Activated CD8-positive, alpha-beta memory T cell treated with anti-CD3 and anti-CD28 coated beads, Interleukin-2, amount 50 U/mL, for 24 hours (primary cell): Measurements from ENCODE around the gene HNRNPH2.

ENCODE experiments used
- DNase-seq: peaks from one replicate; pipeline ENCODE4 v3.0.0-alpha.2; 2020; ENCODE audit errors: extremely low read depth

Gene HNRNPH2, protein sequence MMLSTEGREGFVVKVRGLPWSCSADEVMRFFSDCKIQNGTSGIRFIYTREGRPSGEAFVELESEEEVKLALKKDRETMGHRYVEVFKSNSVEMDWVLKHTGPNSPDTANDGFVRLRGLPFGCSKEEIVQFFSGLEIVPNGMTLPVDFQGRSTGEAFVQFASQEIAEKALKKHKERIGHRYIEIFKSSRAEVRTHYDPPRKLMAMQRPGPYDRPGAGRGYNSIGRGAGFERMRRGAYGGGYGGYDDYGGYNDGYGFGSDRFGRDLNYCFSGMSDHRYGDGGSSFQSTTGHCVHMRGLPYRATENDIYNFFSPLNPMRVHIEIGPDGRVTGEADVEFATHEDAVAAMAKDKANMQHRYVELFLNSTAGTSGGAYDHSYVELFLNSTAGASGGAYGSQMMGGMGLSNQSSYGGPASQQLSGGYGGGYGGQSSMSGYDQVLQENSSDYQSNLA

DNA sequence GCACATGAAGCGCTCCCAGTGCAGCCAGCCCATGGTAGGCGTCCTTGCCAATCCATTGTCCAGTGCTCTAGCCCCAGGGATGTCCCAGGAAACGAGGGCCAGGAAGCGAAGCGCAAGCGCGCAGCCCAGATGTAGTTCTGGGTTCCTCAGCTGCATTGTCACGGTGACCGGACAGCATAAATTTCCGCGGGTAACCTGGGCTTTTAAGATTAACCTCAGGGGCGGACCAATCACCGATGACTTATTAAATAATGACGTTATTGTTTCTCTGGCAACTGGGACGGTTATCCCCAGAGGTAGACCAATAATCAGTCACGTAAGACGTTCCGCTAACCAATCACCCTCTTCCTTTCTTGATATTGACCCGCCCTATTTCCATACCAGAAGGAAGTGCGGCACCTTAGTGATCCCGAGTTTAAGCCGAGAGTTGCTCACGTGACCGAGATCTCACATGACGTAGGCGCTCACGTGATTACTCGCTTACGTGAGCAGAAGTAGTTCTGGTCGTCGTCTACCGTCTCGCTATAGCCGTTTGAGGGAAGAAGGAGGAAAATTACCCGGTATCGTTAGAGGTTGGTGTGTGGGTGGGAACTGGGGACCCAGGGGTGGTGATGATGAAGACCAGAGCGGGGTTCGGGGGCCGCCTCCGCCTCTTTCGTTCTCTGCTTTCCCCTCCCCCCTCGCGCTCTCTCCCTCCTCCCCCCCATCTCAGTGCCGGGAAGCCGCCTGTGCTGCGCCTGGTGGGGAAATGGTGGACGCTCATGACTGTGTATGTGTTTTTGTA, at the start of gene HNRNPH2, which contains the start of gene GLA:
TSS of gene HNRNPH2 (plus strand) at position 475 of the 784 bp plus-strand sequence. CDS start 3,767 bp downstream, outside the sequence.
TSS of gene GLA (minus strand) at position 178 of the 784 bp plus-strand sequence. CDS start at position 156, 22 bp downstream.
- peak; percentile 67 for DNase-seq

DNA sequence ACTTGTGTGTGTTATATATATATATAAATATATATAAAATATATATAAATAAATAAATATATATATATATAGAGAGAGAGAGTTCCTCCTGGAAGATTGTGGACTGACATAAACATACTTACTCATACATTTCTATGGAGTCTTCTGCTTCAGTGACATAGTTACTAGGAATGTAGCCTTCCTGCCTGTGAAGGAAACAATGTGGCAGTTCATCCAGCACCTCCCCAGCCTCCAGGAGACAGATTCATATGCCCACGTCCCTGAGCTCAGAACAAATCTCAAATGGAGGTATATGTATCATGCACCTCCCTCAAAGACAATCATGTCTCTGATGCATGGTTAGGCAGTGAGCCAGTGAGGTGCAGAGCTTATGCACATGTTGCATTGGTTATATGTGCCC, 48.1 kb upstream of the HNRNPH2 start:
- no peak for DNase-seq

DNA sequence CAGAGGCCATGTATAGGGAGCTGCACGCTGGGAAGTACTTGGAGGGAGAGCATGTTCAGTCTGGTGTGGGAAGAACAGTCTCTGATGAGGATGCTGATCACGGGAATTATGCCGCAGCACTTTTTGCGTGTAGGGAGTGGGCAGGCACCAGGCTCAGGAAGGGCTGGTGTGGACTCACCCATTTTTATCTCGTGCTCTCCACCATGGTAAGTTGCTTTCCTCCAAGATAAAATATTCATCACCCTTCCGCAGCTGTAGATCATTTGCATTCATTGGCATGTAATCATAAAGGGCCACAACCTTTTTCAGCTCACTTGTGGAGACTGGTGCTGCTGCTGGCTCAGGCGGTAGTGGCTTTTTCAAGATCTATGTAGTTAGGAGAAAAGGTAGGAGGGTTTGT, 47.6 kb upstream of the HNRNPH2 start:
- DNase-seq: no peak

DNA sequence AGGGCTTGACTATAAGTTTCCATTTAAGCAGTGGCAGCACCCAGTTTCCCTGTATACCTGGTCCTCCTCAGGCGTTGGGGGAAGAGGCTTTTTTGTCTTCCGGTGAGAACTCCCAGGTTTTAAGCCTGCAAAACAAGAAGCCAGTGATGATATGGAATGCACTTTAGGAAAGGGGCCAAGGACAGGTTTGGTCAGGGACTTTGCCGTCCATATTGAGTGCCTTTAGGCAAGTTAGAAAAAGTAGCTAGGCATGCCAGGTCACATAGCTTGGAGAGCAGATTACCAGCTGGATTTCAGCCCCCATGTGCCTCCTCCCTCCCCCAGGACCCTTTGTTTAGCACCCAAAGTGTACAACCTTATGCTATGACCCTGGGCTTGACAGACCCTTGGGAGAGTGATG, 45.9 kb upstream of the HNRNPH2 start:
- no peak for DNase-seq

DNA sequence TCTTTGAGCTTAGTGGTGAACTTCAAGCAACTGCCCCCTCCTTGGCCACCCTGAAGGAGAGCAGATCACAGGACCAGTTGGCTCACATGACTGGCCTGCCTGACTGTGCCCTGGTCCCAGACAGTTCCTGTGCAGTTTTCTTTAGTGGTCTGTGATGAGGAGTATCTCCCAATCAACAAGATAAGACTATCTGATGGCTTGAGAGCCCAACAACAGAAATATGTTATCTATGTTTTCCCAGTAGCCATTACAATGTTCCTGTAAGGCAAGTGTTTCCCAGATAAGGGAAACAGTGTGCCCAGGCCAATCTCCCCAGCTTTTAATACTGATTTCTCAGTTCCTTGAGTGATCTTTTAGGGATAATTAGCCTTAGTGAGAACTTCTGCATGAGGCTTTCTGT, 45.3 kb upstream of the HNRNPH2 start:
- DNase-seq: no peak

DNA sequence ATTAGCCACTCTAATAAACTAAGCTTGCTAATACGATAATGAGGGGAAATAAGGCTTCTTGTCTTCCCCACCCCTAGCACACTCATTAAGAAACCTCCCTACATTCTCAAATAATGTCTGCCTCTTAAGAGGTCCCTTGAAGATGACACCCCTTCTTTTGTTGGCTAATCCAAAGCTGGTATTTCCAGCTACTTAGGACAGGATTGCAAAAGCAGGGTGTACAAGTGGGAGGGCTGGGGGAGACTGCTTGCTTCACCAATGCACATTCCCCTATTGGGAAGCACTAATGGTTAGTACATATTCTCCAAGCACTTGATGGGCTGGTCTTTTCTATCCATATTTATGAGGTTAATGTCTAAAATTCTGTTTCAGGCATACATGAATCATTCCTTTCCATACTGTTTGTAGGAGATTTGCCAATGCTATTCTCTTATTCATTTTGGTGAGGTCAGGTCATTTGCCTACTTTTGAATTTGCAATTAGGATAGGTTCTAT, 42.7 kb upstream of the HNRNPH2 start:
- no peak for DNase-seq

DNA sequence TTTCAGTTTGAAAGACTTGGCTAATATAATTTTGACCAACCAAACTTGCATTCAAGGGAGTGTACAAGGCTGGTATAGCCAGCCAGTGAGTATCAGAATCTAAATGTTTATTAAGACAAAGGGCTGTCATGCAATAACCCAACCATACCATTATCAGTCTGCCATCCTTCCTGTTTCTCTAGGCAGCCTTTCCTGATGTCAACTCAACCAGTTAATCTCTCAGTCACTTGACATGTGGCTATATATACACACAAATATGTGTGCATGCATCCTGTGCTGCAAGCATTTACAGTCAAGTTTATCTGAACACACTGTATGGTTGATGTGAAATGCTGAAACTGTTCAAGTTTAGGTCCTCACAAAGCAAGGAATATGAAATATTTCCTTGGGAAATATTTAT, 39.2 kb upstream of the HNRNPH2 start:
- DNase-seq: no peak

DNA sequence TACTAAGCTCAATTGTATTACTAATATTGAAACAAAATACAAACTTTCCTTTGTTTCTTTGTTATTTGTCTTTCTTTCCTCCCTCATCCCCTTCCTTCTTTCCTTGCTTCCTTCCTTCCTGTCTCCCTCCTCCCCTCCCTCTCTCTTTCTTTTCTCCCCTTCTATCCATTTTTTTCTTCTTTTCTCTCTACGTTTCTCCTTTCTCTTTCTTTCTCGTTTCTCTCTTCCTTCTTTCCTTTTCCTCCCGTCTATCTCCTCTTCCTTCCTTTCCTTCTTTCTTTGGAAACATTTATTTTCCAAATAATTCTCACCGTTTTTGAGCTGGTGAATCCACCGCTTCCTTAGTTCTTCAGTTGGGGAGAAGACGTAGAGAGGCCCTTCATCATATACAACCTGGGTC, 38.3 kb upstream of the HNRNPH2 start:
- no peak for DNase-seq

DNA sequence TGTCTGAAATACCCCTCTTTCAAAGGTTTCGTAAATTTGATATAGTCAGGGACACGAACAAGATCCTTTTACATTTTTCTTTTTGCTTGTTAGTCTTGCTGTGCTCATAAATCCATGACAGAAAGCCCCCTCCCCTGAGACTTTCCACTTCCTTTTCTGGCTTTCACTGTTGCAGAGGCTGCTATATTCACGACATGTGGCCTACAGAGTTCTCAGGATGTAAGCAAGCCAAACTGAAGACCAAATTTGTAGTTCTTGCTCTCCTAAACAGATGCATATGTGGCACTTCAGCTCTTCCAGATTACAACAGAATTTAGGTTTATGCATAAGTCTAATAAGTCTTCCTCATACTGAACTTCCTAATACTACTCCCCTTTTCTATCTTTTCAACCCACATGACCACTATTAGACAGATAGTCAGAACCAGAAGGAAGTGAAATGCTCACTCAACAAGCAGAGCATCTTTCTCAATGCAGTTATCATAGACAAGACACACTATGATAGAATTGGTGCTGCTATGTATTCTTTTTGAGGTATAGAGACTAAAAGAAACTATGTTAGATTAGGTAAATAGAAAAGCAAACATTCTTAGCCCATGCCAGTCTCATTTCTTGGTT, 37.0 kb upstream of the HNRNPH2 start:
- no peak for DNase-seq

DNA sequence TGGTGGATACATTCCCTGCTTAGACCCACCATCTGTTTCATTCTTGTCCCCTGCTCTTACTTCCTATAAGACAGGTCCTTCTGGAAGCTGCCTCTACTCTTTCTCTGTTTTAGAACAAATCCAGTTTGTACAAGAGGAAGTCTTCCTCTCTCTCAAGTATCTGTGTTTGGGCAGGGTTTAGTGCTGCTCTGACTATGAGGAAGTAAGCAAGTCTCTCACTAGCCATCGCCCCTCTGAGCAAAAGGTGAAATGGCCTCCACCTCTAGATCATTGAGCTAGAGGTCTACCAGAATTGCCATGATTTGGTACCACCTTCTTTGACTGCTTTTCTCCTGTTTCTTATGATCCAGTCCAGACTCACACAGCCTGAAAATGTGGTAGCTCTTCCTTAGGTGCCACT, 30.5 kb upstream of the HNRNPH2 start:
- DNase-seq: no peak

DNA sequence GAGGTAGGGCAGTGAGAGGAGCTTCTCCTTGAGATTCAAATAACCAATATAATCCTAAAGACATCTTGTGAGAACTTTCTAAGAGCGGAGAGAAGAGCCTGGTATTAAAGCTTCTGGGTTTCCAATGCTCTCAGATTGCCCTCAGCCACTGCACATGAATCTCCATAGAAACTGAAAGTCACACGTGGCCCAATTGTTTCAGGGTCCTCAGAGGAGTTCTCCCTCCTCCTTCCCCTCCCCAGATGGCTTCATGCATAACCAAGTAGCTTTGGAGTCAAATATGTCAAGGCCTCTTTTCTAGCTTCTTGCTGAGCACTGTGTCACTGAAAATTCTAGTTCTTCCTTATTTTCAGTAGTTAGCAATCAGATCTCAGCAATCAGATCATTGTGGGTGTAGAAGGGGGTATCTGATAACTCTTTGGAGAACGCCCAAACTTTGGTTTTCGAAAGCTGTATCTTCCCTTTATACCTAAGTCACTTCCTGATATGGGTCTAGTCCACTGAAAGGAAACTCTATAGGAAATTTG, 24.3 kb upstream of the HNRNPH2 start:
- DNase-seq: no peak

DNA sequence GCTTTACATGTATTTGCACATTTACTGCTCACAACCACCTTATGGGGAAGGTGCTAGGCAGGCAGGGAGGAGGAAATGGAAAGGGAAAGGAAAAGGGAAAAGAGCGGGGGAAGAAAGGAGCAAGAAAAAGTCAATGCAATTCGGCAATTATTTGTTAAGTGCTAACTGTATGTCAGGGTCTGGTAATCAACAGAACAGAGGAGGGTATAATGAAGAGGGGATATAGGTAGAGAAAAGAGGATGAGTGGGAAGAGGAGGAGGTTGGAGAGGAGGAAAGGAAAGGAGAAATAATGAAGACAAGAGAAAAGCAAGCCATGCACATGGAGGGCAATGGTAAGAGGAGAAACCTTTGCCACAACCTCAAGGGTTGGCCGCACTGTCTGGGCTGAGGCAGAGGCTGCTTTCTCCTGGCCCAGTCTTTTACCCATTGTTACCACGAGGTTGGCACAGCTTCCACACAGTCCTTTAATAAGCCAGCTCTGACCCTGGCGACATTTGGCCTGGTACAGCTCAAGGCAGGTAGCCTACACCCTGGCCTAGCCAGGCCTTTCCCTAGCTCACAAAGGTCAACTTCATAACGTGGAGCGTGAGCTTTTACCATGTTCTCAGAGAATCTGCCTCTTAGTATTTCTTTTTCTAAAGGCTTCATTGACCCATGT, 22.9 kb upstream of the HNRNPH2 start:
- DNase-seq: no peak

DNA sequence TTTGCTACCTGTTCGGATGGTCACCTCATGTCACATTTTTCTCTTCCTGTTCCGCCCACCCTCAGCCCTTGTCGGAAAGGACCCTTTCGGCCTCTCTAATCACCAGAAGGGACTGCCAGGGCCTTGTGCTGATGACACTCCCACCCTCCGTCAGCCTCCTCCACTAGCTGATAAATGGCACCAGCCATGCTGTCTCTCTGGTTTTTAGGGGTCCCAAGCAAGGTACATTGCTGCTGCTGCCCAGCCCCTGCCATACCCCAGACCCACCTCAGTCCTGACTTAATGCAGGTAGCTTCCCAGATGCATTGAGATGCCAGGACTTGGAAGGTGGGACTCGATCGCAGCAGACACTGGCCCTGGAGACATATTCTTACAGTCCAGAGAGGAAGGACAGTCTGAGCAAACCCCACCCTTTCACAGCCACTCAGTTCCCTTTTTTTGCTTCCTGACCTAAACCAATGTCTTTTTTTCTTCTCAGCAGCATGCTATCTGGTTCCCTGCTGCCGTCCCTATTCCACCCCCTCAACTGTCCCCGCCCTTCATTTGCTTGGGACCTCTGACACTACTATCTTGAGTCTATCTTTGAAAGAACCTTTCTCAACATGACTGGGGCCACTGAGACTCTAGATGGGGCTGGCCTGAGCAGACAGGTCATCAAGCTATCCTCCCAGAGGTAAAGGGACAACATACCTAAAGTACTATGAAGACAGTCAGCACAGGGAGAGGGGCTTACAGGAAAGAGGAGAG, 22.1 kb upstream of the HNRNPH2 start, which contains the start of gene BTK:
TSS of gene BTK (minus strand) at position 397 of the 747 bp plus-strand sequence. CDS start 10,907 bp downstream, outside the sequence.
- DNase-seq: no peak

DNA sequence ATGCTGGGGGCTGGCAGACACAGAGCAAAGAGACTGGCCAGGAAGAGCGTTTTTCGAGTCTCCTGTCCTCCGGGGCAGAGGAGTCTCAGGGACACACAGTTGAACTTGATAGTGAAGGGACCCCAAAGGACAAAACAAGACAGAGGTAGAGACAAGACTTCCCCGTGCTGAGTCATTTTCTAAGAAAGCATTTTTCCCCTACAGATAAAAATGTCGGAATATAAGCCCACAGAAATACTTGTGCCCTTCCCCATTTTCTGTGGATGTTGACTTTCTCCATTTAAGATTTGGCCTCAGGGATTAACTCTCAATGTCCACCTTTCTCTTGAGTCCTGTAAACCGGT, 21.5 kb upstream of the HNRNPH2 start:
- no peak for DNase-seq

DNA sequence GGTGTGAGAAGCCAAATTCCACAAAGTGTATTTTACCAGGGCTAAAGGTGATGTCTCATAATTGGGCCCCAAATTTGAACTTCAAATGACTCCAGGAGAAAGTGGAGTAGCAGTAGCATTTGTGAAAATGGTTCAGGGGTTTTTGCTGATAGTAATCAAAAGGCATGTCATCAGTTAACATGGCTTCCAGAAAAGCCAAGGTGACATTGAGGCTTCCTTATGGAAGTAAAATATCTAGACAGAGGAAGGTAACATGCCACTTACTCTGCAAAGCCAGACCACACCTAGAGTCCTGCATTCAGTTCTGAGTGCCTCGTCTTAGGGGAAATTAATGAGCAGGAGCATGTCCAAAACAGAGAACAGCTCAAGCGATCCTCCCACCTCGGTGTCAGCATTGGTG, 19.4 kb upstream of the HNRNPH2 start:
- DNase-seq: no peak

DNA sequence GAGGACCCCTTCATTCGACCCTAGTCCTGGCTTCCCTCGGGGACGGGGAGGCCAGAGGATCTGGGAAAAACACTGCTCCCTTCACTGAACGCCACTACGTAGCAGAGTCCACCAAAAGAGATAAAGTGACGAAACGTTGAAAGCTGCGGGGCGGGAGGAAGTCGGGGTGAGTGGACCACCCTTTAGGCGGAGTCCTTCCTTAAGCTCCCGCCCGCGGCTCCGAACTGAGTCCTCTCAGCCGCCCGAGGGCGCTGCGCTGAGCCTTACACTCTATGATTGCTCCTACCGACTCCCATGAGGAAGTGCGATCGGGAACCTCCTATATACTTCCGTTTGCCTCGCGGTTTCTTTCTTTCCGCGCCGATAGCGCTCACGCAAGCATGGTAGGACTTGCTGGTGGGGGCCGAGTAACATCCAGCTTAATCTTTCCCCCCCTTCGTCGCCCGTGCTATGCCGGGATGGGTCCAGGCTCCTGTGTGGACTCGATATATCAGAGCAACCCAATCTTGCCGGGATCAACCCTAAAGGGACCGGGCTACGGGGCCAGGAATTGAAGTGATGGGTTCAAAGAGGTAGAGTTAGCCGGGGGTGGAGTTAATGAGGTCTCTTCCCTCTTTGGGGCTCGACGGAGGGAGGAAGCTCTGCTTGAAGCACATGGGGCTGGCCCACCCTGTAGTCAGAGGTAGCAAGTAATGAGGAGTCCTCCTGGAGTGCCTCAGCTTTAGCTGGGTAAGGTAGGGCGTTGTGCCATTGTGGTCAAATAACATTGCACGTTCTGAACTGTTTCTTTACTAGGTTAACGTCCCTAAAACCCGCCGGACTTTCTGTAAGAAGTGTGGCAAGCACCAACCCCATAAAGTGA, 17.1 kb upstream of the HNRNPH2 start, which contains the start of gene RPL36A:
TSS of gene RPL36A (plus strand) at position 348 of the 862 bp plus-strand sequence. CDS start at position 381, 33 bp downstream.
- peak; percentile 57 for DNase-seq

DNA sequence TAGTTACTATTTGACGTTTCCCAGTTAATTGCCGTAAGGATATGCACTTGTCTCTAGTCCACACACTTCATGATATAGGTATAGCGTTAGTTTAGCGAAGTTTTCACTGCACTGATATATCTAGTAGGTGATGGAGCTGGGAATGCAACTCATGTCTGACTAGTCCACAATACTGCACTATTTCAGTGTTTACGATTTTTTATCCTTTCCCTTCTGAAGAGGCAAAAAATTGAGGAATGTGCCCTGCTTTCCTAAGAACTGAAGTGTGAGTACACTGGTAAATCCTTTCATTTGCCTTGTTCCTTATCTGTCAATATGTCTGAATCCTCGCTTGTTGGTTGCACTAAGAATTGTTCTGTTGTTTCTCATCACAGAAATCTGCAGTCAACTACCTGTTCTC, 16.2 kb upstream of the HNRNPH2 start:
- DNase-seq: no peak

DNA sequence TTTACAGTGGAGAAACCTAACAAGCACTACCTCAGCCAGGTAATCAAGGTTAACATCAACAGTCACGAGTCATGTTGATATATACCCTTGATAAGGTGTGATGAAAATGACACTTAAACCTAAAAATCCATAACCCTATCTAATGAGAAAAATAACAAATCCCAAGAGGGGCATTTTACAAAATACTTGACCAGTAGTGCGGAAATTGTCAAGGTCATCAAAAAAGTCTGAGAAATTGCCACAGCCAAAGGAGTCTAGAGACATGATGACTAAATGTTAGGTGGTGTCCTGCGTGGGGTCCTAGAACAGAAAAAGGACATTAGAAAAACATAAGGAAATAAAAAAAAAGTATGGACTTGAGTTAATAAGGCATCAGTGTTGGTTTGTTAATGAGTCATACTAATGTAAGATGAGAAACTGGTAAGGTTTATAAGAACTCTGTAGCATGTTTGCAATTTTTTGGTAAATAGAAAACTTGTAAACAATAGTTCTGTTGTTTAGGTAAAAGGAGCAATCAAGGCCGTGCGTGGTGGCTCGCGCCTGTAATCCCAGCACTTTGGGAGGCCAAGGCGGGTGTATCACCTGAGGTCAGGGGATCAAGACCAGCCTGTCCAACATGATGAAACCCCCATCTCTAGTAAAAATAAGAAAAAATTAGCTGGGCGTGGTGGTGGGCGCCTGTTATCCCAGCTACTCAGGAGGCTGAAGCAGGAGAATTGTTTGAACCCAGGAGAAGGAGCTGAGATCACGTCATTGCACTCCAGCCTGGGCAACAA, 14.3 kb upstream of the HNRNPH2 start:
- DNase-seq: no peak

DNA sequence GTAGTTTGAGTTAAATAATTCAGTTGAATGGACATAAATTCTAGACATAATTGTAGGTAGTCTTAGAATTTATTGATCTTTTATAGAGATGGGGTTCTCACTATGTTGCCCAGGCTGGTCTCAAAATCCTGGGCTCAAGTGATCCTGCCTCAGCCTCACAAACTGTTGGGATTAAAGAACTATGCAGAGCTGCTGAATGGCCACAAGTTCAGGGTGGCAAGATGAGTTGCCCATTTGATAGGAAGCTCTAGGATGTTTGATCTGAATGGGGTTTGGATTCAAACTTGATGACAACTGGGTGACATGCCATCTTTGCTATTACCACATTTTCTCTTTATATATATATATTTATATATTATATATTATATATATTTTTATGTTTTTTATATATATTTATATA, 13.7 kb upstream of the HNRNPH2 start:
- DNase-seq: no peak
